Effector memory CD4-positive, alpha-beta T cell (primary cell): ENCODE measurements around the gene RAPGEF6.

Experiments used
- DNase-seq, 3 donors: peaks; one replicate each; pipeline ENCODE4 v3.0.0-alpha.2; 2020
- H3K27ac ChIP-seq: 2 replicates; pipeline ENCODE4 v1.7.0; 2013; ENCODE audit warnings: mild to moderate bottlenecking, low read length, moderate library complexity; ENCODE audit not compliant: insufficient read depth, poor library complexity, severe bottlenecking
- H3K27me3 ChIP-seq: replicated peaks from 2 replicates; pipeline ENCODE4 v1.7.0; 2013; ENCODE audit warnings: mild to moderate bottlenecking, low read length; ENCODE audit not compliant: insufficient read depth, control insufficient read depth, poor library complexity, severe bottlenecking
- H3K36me3 ChIP-seq: 2 replicates; pipeline ENCODE4 v1.7.0; 2013; ENCODE audit warnings: mild to moderate bottlenecking, low read length, moderate library complexity; ENCODE audit not compliant: control insufficient read depth, insufficient read depth
- H3K4me1 ChIP-seq: 2 replicates; pipeline ENCODE4 v1.7.0; 2013; ENCODE audit warnings: low read length, mild to moderate bottlenecking; ENCODE audit not compliant: control insufficient read depth, insufficient read depth, poor library complexity, severe bottlenecking
- H3K4me3 ChIP-seq: 2 replicates; pipeline ENCODE4 v1.7.0; 2013; ENCODE audit warnings: low read length, low read depth, mild to moderate bottlenecking; ENCODE audit not compliant: insufficient read depth, poor library complexity, severe bottlenecking
- H3K9me3 ChIP-seq: 2 replicates; pipeline ENCODE4 v1.7.0; 2013; ENCODE audit warnings: mild to moderate bottlenecking, low read length, moderate library complexity; ENCODE audit not compliant: control insufficient read depth

RAPGEF6 gene

DNA sequence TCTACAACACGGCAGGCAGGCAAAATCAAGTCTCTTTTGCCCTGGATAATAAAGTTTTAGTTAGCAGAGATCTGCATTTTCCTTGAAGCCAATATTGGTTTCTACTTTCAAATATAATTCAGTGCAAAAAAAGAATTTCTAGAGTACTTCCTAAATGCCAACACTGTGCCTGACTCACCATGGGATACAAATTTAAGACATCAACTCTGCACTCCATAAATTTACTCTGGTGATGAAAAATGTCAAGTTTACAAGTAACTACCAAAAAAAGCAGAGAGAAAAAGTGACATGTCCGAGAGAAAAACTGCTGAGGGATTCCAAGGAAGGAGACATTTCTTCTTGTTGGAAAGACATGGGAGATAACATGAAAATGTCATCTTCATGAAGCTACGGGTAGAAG is 119.7 kb downstream of the RAPGEF6 start:
- Histone ChIP-seq H3K27me3 (no peaks in the 10 kb centered on the region), H3K36me3 (peaks cover 18% of the 10 kb centered on the region), H3K27ac (no peak overlapping the region), H3K9me3 (no peaks in the 10 kb centered on the region), H3K4me3 (no peak overlapping the region), H3K4me1 (peaks cover 22% of the 10 kb centered on the region)
- no peak for DNase-seq

DNA sequence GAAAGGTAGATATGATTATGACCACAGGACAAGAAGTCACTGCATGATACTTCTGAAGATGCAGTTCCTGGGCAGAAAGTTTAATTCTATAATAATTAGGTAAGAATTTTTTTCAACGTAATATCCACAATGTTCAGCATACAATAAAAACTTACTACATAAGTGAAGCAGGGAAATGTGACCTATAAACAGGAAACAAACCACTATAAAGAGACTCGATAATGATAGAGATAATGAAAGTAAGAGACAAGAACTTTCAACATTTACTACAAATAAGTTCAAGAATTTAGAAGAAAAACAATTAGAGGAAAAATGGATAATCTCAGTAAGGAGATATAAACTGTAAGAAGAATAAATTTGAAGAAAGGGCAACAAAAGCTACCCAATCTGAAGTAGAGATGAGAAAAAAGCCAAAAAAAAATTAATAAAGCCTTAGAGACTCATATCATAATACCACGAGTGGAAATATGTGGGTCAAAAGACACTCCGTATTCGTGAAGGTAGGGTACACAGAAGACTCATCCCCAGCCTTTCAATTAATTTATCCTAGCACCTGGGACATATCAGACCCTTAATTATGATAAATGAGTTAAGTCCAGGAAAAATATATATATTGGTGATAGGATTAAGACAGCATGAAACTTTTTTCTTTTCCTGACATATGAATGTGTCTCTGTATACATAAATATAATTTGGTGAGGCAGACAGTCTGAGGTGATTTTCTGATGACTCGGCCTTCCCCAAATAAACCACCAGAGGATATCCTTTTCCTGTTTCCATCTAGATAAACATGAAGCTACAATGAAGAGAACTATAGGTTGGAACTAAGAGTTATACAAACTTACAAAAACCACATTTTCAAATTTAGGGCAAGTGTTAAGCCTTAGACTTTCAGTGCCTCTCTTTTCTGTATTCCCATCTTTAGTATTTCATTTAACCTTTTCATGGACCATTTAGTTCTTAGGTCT is 120.4 kb downstream of the RAPGEF6 start:
- DNase-seq = peak; percentile 14 to 17 (median 15)
- Histone ChIP-seq H3K4me3 (peak overlapping the region; percentile 41), H3K36me3 (peaks cover 17% of the 10 kb centered on the region), H3K27ac (peak overlapping the region; percentile 69), H3K9me3 (no peaks in the 10 kb centered on the region), H3K4me1 (peaks cover 22% of the 10 kb centered on the region), H3K27me3 (no peaks in the 10 kb centered on the region)

DNA sequence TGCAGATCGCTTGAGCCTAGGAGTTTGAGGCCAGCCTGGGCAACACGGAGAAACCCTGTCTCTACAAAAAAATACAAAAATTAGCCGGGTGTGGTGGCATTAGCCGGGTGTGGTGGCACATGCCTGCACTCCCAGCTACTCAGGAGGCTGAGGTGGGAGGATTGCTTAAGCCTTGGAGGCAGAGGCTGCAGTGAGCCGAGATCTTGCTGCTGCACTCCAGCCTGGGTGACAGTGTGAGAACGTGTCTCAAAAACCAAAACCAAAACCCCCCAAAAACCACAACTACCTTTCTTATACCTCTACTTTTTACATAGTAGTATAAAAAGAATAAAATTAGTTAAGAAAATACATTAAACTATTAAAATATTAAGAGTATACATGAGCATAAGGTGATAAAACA is 121.2 kb downstream of the RAPGEF6 start:
- no peaks in the 10 kb centered on the region for H3K27me3 ChIP-seq
- H3K9me3 ChIP-seq = no peaks in the 10 kb centered on the region
- H3K4me3 ChIP-seq = no peak overlapping the region
- DNase-seq = no peak
- H3K36me3 ChIP-seq = peaks cover 13% of the 10 kb centered on the region
- H3K4me1 ChIP-seq = peaks cover 22% of the 10 kb centered on the region
- H3K27ac ChIP-seq = no peak overlapping the region

DNA sequence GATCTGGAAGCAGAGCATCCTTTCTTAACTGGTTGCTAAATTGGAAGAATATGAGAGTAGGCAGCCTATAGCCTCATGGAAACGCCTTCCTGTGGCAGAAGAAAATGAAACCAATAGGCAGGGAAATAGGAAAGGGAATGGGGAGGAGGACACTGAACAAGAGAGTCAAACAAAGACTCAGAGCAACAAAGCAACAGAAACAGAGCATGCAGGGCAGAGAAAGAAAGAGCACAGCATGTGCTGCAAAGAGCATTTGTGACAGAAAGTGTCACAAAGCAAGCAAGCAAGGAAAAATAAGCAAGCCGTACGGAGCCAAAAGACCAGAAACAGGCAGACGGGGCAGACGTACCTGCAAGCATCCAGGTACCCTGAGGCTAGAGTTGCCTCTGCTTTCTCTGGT is 123.1 kb downstream of the RAPGEF6 start:
- H3K9me3 ChIP-seq = no peaks in the 10 kb centered on the region
- no peak for DNase-seq
- H3K36me3 ChIP-seq = peaks cover 19% of the 10 kb centered on the region
- peaks cover 22% of the 10 kb centered on the region for H3K4me1 ChIP-seq
- H3K4me3 ChIP-seq = no peak overlapping the region
- H3K27ac ChIP-seq = no peak overlapping the region
- H3K27me3 ChIP-seq = no peaks in the 10 kb centered on the region

DNA sequence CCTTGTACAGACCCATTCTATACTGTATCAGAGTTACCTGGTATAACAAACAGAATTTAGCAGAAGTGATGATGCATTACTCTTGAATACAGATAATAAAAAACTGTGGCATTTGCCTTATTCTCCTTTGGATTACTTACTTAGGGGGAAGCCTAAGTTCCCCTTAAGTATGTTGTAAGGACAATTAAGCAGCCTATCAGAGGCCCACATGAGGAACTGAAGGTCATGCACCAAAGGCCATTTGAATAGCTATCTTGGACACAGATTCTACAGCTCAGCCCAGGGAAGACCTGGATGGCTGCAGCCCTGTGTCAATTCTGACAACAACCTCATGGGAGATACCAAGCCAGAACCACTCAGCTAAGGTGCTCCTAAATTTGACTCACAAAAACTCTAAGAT is 125.2 kb downstream of the RAPGEF6 start:
- no peaks in the 10 kb centered on the region for H3K9me3 ChIP-seq
- peaks cover 36% of the 10 kb centered on the region for H3K36me3 ChIP-seq
- no peak overlapping the region for H3K27ac ChIP-seq
- no peaks in the 10 kb centered on the region for H3K27me3 ChIP-seq
- peaks cover 11% of the 10 kb centered on the region for H3K4me1 ChIP-seq
- H3K4me3 ChIP-seq = no peak overlapping the region
- no peak for DNase-seq

DNA sequence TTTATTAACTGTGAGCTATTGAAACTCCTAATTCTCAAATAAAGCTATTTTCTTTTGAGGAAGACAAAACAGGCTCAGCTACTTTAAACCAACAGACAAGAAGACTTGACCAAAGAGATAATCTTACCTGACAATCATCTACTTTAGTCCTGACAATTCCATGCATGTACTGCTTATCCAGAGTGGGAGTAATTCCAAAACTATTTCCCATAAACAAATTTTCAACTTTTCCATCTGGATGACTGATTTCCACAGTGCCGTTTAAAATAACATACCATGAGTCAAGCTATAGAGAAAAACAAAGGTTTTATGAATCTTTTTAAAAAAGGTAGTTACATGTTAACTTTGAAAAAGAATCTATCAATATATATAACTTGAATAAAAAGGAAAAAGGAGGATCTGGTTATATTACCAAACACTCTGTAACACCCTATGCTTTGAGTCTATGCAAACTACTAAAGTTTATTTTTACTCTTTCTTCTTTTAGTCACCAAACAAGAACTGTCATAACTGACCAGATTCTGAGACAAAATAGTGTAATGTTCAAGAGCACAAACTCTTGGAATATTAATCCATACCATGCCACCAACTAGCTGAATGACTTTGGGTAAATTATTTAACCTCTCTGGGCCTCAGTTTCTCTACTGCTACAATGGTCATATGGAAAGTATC is 129.7 kb downstream of the RAPGEF6 start:
- no peak overlapping the region for H3K27ac ChIP-seq
- H3K4me1 ChIP-seq = no peaks in the 10 kb centered on the region
- DNase-seq = no peak
- no peaks in the 10 kb centered on the region for H3K27me3 ChIP-seq
- peaks cover 60% of the 10 kb centered on the region for H3K36me3 ChIP-seq
- H3K9me3 ChIP-seq = no peaks in the 10 kb centered on the region
- no peak overlapping the region for H3K4me3 ChIP-seq

DNA sequence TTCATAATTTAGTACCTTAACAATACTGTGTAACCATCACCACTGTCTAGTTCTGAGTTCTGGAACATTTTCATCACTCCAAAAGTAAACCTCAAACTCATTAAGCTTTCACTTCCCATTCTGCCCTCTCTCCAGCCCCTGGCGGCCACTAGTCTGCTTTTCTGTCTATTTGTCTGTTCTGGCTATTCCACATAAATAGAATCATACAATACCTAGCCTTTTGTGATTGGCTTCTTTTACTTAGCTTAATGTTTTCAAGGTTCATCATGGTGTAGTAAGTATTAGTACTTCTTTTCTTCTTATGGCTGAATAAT is 138.7 kb downstream of the RAPGEF6 start:
- H3K27ac ChIP-seq = no peak overlapping the region
- H3K9me3 ChIP-seq = no peaks in the 10 kb centered on the region
- peaks cover 2% of the 10 kb centered on the region for H3K4me1 ChIP-seq
- H3K27me3 ChIP-seq = no peaks in the 10 kb centered on the region
- H3K36me3 ChIP-seq = peaks cover 74% of the 10 kb centered on the region
- no peak overlapping the region for H3K4me3 ChIP-seq
- DNase-seq = no peak

DNA sequence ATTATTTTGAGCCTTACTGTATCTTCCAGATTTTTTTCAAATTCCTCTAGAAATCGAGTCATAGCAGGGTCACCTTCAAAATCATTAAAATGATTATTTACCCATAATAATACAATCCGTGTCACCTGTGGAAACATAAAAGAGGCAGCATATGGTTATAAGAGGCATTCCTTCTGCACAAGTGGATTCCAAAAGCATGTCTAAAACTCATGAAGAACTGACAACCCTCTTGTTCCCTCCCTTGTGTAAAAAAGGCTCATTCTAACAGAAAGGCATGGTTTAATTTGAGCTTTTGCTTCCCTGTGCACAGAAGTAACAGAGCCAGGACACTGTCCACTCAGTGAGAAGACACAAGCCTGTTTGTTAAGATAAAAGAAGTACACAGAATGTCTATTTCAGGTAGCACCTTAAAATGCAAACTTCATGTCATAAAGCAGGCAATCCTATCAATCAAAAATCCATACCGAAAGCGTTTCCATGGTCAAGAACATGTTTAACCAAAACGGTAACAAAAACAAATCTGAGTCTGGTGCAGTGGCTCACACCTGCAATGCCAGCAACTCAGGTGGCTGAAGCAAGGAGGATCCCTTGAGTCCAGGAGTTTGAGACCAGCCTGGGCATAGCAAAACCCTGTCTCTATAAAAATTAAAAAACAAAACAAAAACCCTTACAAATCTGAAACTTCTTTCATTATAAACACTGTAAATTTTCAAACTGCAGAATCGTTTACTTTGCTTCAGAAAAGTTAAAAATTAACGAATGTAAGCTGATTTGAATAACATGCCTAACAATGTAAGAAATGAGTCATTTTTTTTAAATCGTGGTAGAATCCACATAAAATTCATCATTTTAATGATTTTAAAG is 139.3 kb downstream of the RAPGEF6 start:
- no peaks in the 10 kb centered on the region for H3K27me3 ChIP-seq
- H3K4me1 ChIP-seq = peaks cover 2% of the 10 kb centered on the region
- peaks cover 70% of the 10 kb centered on the region for H3K36me3 ChIP-seq
- DNase-seq = no peak
- no peak overlapping the region for H3K27ac ChIP-seq
- no peak overlapping the region for H3K4me3 ChIP-seq
- H3K9me3 ChIP-seq = no peaks in the 10 kb centered on the region

DNA sequence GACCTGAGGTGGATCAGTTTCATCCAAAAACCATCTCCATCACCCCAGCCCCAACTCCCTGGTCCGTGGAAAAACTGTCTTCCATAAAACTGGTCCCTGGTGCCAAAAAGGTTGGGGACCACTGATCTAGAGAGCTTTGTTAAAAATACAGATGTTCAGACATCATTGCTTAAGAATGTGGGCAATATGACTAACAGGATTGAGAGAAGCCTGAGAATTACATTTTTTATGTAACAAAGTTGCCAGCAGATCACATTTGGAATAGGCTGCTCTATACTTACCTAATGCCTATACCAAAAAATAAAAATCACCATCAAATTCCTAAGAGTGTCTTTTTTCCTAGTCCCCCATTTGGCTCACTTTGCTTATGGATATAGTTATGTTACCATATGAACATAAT is 143.3 kb downstream of the RAPGEF6 start:
- peaks cover 64% of the 10 kb centered on the region for H3K36me3 ChIP-seq
- no peak overlapping the region for H3K27ac ChIP-seq
- H3K27me3 ChIP-seq = no peaks in the 10 kb centered on the region
- no peak overlapping the region for H3K4me3 ChIP-seq
- peaks cover 2% of the 10 kb centered on the region for H3K4me1 ChIP-seq
- no peak for DNase-seq
- H3K9me3 ChIP-seq = no peaks in the 10 kb centered on the region
